Skin of body (tissue), 2 donors: ENCODE results near the gene STK25. TPM values are rescaled to one million over a fixed set of nuclear protein-coding genes. Genes with fewer than 3 reads are reported as not detected.

Experiments used
- small RNA-seq: library from RNA; depleted of rRNA; stranded (forward); fragments of <200 nt; gene quantifications from one replicate; pipeline ENCODE3, GENCODE V24; 2014; ENCODE audit warnings: low replicate concordance
- total RNA-seq: library from RNA; depleted of rRNA; stranded (reverse); fragments of >200 nt; gene quantifications from one replicate; pipeline ENCODE4 v1.2.3, GENCODE V29; 2014

STK25 gene
- total RNA-seq, 1 donor from 2014 or later: 107 TPM

Small RNA genes within 50 kb of the gene (small RNA-seq; reads per million reads assigned to genes)
- gene MIR3133: not detected

Other genes with a start within 250 kb of the STK25 start
- gene HDLBP, start 192.9 kb downstream of the STK25 start, total RNA-seq: 504 TPM
- 354 TPM for gene SEPTIN2, start 192.7 kb downstream of the STK25 start, total RNA-seq
- gene FARP2, start 152.3 kb downstream of the STK25 start, total RNA-seq: 52.6 TPM
- 17.9 TPM for gene BOK, start 50.2 kb upstream of the STK25 start, total RNA-seq
- 20.0 TPM for gene THAP4, start 128.6 kb upstream of the STK25 start, total RNA-seq
- 50.2 TPM for gene ATG4B, start 129.1 kb upstream of the STK25 start, total RNA-seq
- 13.8 TPM for gene DTYMK, start 178.2 kb upstream of the STK25 start, total RNA-seq
- 32.4 TPM for gene ING5, start 193.5 kb upstream of the STK25 start, total RNA-seq
- 16.4 TPM for gene D2HGDH, start 226.0 kb upstream of the STK25 start, total RNA-seq